H1 (cell line): ENCODE data around the gene PRKD3.

Experiments used
- POLR2A ChIP-seq, 2 experiments: IDR thresholded peaks; 1 replicate in 1 of 2; 2 replicates in 1 of 2; pipeline ENCODE4 v1.6.1; 2011; ENCODE audit warnings: low read depth in 2 of 2, low read length in 2 of 2, mild to moderate bottlenecking in 2 of 2; ENCODE audit errors: control extremely low read depth in 1 of 2
- SIN3A ChIP-seq, 2 experiments: IDR thresholded peaks in 1 of 2; conservative IDR thresholded peaks in 1 of 2; 2 replicates each; pipeline ENCODE4 v1.6.1; 2011 to 2012; ENCODE audit warnings: low read length in 2 of 2, improper control_type of control experiment in 1 of 2, low read depth in 1 of 2, mild to moderate bottlenecking in 1 of 2
- TF ChIP-seq, protein P1 (sequence below), 3 experiments: IDR thresholded peaks; 1 replicate in 2 of 3; 2 replicates in 1 of 3; pipeline versions ENCODE4 v1.5.1 to v1.6.1; 2011; ENCODE audit warnings: low read length in 3 of 3, mild to moderate bottlenecking in 3 of 3, inconsistent platforms in 2 of 3, low read depth in 1 of 3, moderate library complexity in 1 of 3; ENCODE audit not compliant: insufficient read depth in 1 of 3; ENCODE audit errors: control extremely low read depth in 1 of 3

DNA sequence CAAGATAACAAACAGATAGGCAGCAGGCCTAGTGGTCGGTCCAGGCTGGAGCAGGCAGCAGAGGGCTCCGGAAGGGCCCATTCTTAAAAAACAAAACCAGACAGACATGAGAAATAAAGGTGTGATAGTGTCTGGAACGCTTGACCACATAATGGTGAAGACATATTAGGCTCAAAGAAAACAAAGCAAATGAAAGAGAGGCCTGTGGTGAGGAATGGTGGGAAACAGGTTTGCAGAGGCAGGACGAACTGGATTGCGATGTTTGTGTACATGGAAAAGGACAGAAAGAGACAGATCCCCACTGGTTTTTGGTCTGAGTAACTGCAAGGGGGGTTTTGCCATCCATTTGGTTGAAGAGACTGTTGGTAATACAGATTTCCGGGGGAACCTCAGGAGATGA is 39.7 kb upstream of the PRKD3 start:
- TF ChIP-seq, protein P1, sequence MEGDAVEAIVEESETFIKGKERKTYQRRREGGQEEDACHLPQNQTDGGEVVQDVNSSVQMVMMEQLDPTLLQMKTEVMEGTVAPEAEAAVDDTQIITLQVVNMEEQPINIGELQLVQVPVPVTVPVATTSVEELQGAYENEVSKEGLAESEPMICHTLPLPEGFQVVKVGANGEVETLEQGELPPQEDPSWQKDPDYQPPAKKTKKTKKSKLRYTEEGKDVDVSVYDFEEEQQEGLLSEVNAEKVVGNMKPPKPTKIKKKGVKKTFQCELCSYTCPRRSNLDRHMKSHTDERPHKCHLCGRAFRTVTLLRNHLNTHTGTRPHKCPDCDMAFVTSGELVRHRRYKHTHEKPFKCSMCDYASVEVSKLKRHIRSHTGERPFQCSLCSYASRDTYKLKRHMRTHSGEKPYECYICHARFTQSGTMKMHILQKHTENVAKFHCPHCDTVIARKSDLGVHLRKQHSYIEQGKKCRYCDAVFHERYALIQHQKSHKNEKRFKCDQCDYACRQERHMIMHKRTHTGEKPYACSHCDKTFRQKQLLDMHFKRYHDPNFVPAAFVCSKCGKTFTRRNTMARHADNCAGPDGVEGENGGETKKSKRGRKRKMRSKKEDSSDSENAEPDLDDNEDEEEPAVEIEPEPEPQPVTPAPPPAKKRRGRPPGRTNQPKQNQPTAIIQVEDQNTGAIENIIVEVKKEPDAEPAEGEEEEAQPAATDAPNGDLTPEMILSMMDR (IDR thresholded peaks at IDR 0.05; ENCODE audit: control extremely low read depth in 1 of 3, insufficient read depth in 1 of 3, low read depth in 1 of 3, low read length in 3 of 3), result no peak
- TF ChIP-seq SIN3A (conservative IDR thresholded peaks at IDR 0.05 in 1 of 2, IDR thresholded peaks at IDR 0.05 in 1 of 2; ENCODE audit: low read depth in 1 of 2, low read length in 2 of 2) (no peak), POLR2A (IDR thresholded peaks at IDR 0.05; ENCODE audit: control extremely low read depth in 1 of 2, low read depth in 2 of 2, low read length in 2 of 2) (no peak)
